Measurements from ENCODE around the gene OR52E6.

Gene OR52E6

GRCh38 chr11:5841797-5842196 is at the start of gene OR52E6:
Gene OR52E6 (minus strand): TSS chr11:5841897. CDS start chr11:5841897, 0 bp downstream.
- DNase-seq: no peak

- DNase-seq: no peak
Observed at GRCh38 chr11:5891216-5891800, 49.6 kb upstream of the OR52E6 start.

GRCh38 chr11:5887661-5888060 is 46.0 kb upstream of the OR52E6 start:
- DNase-seq: no peak

- no peak for DNase-seq
Observed at GRCh38 chr11:5887172-5887571, 45.5 kb upstream of the OR52E6 start.

- no peak for DNase-seq
Observed at GRCh38 chr11:5881756-5882155, 40.1 kb upstream of the OR52E6 start.

- no peak for DNase-seq
Observed at GRCh38 chr11:5880329-5880728, 38.6 kb upstream of the OR52E6 start, which contains the start of gene OR52E4. Gene OR52E4 (plus strand): TSS chr11:5880629. CDS start chr11:5884293, 3,664 bp downstream.

GRCh38 chr11:5878564-5878963 is 36.9 kb upstream of the OR52E6 start:
- DNase-seq: no peak

GRCh38 chr11:5865826-5866225 is 24.1 kb upstream of the OR52E6 start:
- DNase-seq: no peak

GRCh38 chr11:5857590-5857989 is 15.9 kb upstream of the OR52E6 start, which contains the start of gene OR52E8:
Gene OR52E8 (minus strand): TSS chr11:5857690. CDS start chr11:5857690, 0 bp downstream.
- DNase-seq: no peak

- no peak for DNase-seq
Observed at GRCh38 chr11:5851002-5851401, 9.3 kb upstream of the OR52E6 start.

- DNase-seq: no peak
Observed at GRCh38 chr11:5847711-5848110, 6.0 kb upstream of the OR52E6 start.

- DNase-seq: no peak
Observed at GRCh38 chr11:5846701-5847100, 5.0 kb upstream of the OR52E6 start.

- DNase-seq: no peak
Observed at GRCh38 chr11:5837695-5838094, 4.0 kb downstream of the OR52E6 start.

GRCh38 chr11:5833446-5833845 is 8.3 kb downstream of the OR52E6 start:
- DNase-seq: no peak

GRCh38 chr11:5831196-5831829 is 10.4 kb downstream of the OR52E6 start:
- no peak for DNase-seq

- no peak for DNase-seq
Observed at GRCh38 chr11:5818245-5818886, 23.3 kb downstream of the OR52E6 start.

- DNase-seq: no peak
Observed at GRCh38 chr11:5815534-5815933, 26.2 kb downstream of the OR52E6 start.

GRCh38 chr11:5809905-5810795 is 31.5 kb downstream of the OR52E6 start:
- no peak for DNase-seq

GRCh38 chr11:5809122-5809519 is 32.6 kb downstream of the OR52E6 start:
- no peak for DNase-seq

- peak; percentile 70 for DNase-seq
Observed at GRCh38 chr11:5808500-5809121, 33.1 kb downstream of the OR52E6 start, which contains the start of gene OR52N2. Gene OR52N2 (plus strand): TSS chr11:5808924. CDS start chr11:5820336, 11,412 bp downstream.

GRCh38 chr11:5807580-5807979 is 34.1 kb downstream of the OR52E6 start:
- DNase-seq: no peak

GRCh38 chr11:5803982-5804381 is 37.7 kb downstream of the OR52E6 start:
- DNase-seq: no peak

GRCh38 chr11:5796541-5796940 is 45.2 kb downstream of the OR52E6 start:
- no peak for DNase-seq
